Epithelial cell of proximal tubule (primary cell): ENCODE measurements around the gene PGK2. TPM values are rescaled to one million over a fixed set of nuclear protein-coding genes. Genes with fewer than 3 reads are reported as not detected.

Experiments used
- DNase-seq: peaks from one replicate; pipeline ENCODE4 v3.0.0-alpha.2; 2011; ENCODE audit warnings: low read depth
- H3K4me3 ChIP-seq: 2 replicates; pipeline ENCODE4 v1.5.1; 2011; ENCODE audit warnings: low read depth, mild to moderate bottlenecking, low read length
- CTCF ChIP-seq: conservative IDR thresholded peaks from 2 replicates; pipeline ENCODE4 v1.5.1; 2012; ENCODE audit warnings: low read depth, mild to moderate bottlenecking, low read length
- total RNA-seq: library from RNA; depleted of rRNA; stranded (reverse); fragments of >200 nt; gene quantifications from 2 replicates; pipeline ENCODE4 v1.2.3, GENCODE V29; 2015

Gene PGK2
- total RNA-seq, 1 donor from 2014 or later: not detected

- TF ChIP-seq CTCF: no peak
- no peak for DNase-seq
- no peak overlapping the region for H3K4me3 ChIP-seq
These were observed 43.7 kb downstream of the PGK2 start for GRCh38 chr6:49743429-49743828.

GRCh38 chr6:49739423-49739822 lies 47.7 kb downstream of the PGK2 start:
- TF ChIP-seq CTCF: no peak
- no peak for DNase-seq
- no peak overlapping the region for H3K4me3 ChIP-seq

- no peak for DNase-seq
- TF ChIP-seq CTCF: no peak
- no peak overlapping the region for H3K4me3 ChIP-seq
These were observed 51.0 kb downstream of the PGK2 start for GRCh38 chr6:49736017-49736508.

Other genes with a start within 250 kb of the PGK2 start
- gene C6orf141, start 236.6 kb downstream of the PGK2 start, total RNA-seq: 8.2 and 11.6 TPM in 2 replicates
- gene RHAG, start 150.4 kb downstream of the PGK2 start, total RNA-seq: not detected in 2 replicates
- gene CRISP2, start 73.7 kb downstream of the PGK2 start, total RNA-seq: 0.06 TPM in 1 of 2 replicates, not detected in the other
- gene CRISP3, start 42.9 kb downstream of the PGK2 start, total RNA-seq: not detected in 2 replicates
- gene CRISP1, start 79.2 kb upstream of the PGK2 start, total RNA-seq: not detected in 2 replicates
- gene DEFB114, start 176.9 kb upstream of the PGK2 start, total RNA-seq: not detected in 2 replicates
- gene DEFB113, start 182.3 kb upstream of the PGK2 start, total RNA-seq: not detected in 2 replicates
- not detected in 2 replicates for gene DEFB110, start 234.7 kb upstream of the PGK2 start, total RNA-seq